ENCODE measurements around the gene ARG2. TPM values are rescaled to one million over a fixed set of nuclear protein-coding genes. Genes with fewer than 3 reads are reported as not detected.
A peak's percentile ranks its signal among the peaks of the same experiment; 100 is the strongest.

ARG2 gene
- total RNA-seq, 1 experiment from 2014 or later, result 1.1 TPM

- CTCF ChIA-PET, result interaction anchor here (0.6 to 1.7 kb wide), 3 partner anchors 31 to 58 kb away, joined by 3 to 11 read pairs (median 9); no protein-coding TSS in a partner anchor
- H3K27ac ChIP-seq (ENCODE audit: low read length), result peak overlapping the region; percentile 80
- H3K9me2 ChIP-seq (replicated peaks; ENCODE audit: low read length), result no peaks in the 10 kb centered on the region
- H3K4me2 ChIP-seq (ENCODE audit: low read length), result peak overlapping the region; percentile 96
- BruUV-seq (replicated peaks), result TSS peak; percentile 49
- H3F3A ChIP-seq (ENCODE audit: low read length, unreplicated experiment), result no peaks in the 10 kb centered on the region
- POLR2A ChIA-PET (ENCODE audit: unreplicated experiment), result interaction anchor here (0.6 to 1.1 kb wide), 5 partner anchors 22 to 1760 kb away, joined by 3 to 8 read pairs (median 4); partner anchors contain the start of gene RDH11
- intact Hi-C loops (cut with micrococcal nuclease), result no loop called here
- H3K4me3 ChIP-seq (ENCODE audit: low read length), result peak overlapping the region; percentile 84
- H3K9me3 ChIP-seq (ENCODE audit: low read length), result no peaks in the 10 kb centered on the region
- no peaks in the 10 kb centered on the region for H3K27me3 ChIP-seq (ENCODE audit: low read length)
- H2AFZ ChIP-seq (ENCODE audit: low read length), result peak overlapping the region; percentile 82; the same call in 1 of the 2 replicates
- DNase-seq (peak; percentile 72), ATAC-seq (peak; percentile 30)
- no peak for TF ChIP-seq CTCF (conservative IDR thresholded peaks at IDR 0.05; ENCODE audit: low read depth, low read length)
- H3K36me3 ChIP-seq (ENCODE audit: low read depth, low read length), result peaks cover 14% of the 10 kb centered on the region
- H4K20me1 ChIP-seq (ENCODE audit: low read length), result peaks cover 19% of the 10 kb centered on the region
- H3K79me2 ChIP-seq (ENCODE audit: low read length), result peaks cover 59% of the 10 kb centered on the region
- peak overlapping the region; percentile 97 for H3K9ac ChIP-seq (ENCODE audit: low read length)
- H3K4me1 ChIP-seq (ENCODE audit: insufficient read depth, low read length), result peaks cover 18% of the 10 kb centered on the region
Observed at GRCh38 chr14:67673451-67673850, 53.7 kb downstream of the ARG2 start.

GRCh38 chr14:67674139-67674479 lies 54.4 kb downstream of the ARG2 start:
- peak overlapping the region; percentile 82 for H2AFZ ChIP-seq (ENCODE audit: low read length)
- no peaks in the 10 kb centered on the region for H3K9me2 ChIP-seq (replicated peaks; ENCODE audit: low read length)
- peaks cover 18% of the 10 kb centered on the region for H3K4me1 ChIP-seq (ENCODE audit: insufficient read depth, low read length)
- peak overlapping the region; percentile 84 for H3K4me3 ChIP-seq (ENCODE audit: low read length)
- no TSS peak for BruUV-seq (replicated peaks)
- no peaks in the 10 kb centered on the region for H3K27me3 ChIP-seq (ENCODE audit: low read length)
- H3K4me2 ChIP-seq (ENCODE audit: low read length), result peak overlapping the region; percentile 96
- TF ChIP-seq EZH2phosphoT487 (IDR thresholded peaks at IDR 0.05; ENCODE audit: borderline replicate concordance, low read length) (no peak), CTCF (conservative IDR thresholded peaks at IDR 0.05; ENCODE audit: low read depth, low read length) (peak; percentile 15; the same call in 1 of the 2 replicates), EZH2 (IDR thresholded peaks at IDR 0.05; ENCODE audit: low read length, unreplicated experiment) (no peak)
- DNase-seq (peak; percentile 74), ATAC-seq (peak; percentile 84)
- intact Hi-C loops (cut with micrococcal nuclease), result loop anchor here (1.0 kb wide), 2 partner anchors 21 to 30 kb away; partner anchors contain the start of gene RDH11
- H4K20me1 ChIP-seq (ENCODE audit: low read length), result peaks cover 19% of the 10 kb centered on the region
- no peaks in the 10 kb centered on the region for H3K9me3 ChIP-seq (ENCODE audit: low read length)
- H3K27ac ChIP-seq (ENCODE audit: low read length), result peak overlapping the region; percentile 80
- H3K9ac ChIP-seq (ENCODE audit: low read length), result peak overlapping the region; percentile 97
- ChIA-PET POLR2A (ENCODE audit: unreplicated experiment) (interaction anchor here (0.6 to 1.1 kb wide), 4 partner anchors 21 to 1759 kb away, joined by 3 to 8 read pairs (median 4); partner anchors contain the start of gene RDH11), CTCF (interaction anchor here (1.7 kb wide), 2 partner anchors 30 to 55 kb away, joined by 9 to 11 read pairs; no protein-coding TSS in a partner anchor)
- H3K36me3 ChIP-seq (ENCODE audit: low read depth, low read length), result peaks cover 21% of the 10 kb centered on the region
- H3K79me2 ChIP-seq (ENCODE audit: low read length), result peaks cover 58% of the 10 kb centered on the region
- H3F3A ChIP-seq (ENCODE audit: low read length, unreplicated experiment), result no peaks in the 10 kb centered on the region

- ChIA-PET CTCF (interaction anchor here (1.7 to 3.0 kb wide), 2 partner anchors 30 to 56 kb away, joined by 9 to 13 read pairs; no protein-coding TSS in a partner anchor), POLR2A (ENCODE audit: unreplicated experiment) (no interaction called here)
- no TSS peak for BruUV-seq (replicated peaks)
- Histone ChIP-seq H3K4me2 (ENCODE audit: low read length) (peak within 1 kb of the TSS; percentile 96), H2AFZ (ENCODE audit: low read length) (peak within 1 kb of the TSS; percentile 82), H3K27me3 (ENCODE audit: low read length) (no peaks in the 10 kb centered on the region), H3K79me2 (ENCODE audit: low read length) (peaks cover 54% of the 10 kb centered on the region), H3K9ac (ENCODE audit: low read length) (peak within 1 kb of the TSS; percentile 97), H3K9me3 (ENCODE audit: low read length) (no peaks in the 10 kb centered on the region), H3K4me1 (ENCODE audit: insufficient read depth, low read length) (peaks cover 19% of the 10 kb centered on the region), H4K20me1 (ENCODE audit: low read length) (peaks cover 19% of the 10 kb centered on the region), H3K27ac (ENCODE audit: low read length) (peak within 1 kb of the TSS; percentile 80), H3F3A (ENCODE audit: low read length, unreplicated experiment) (no peaks in the 10 kb centered on the region), H3K4me3 (ENCODE audit: low read length) (peak within 1 kb of the TSS; percentile 84), H3K36me3 (ENCODE audit: low read depth, low read length) (peaks cover 22% of the 10 kb centered on the region), H3K9me2 (replicated peaks; ENCODE audit: low read length) (no peaks in the 10 kb centered on the region)
- peak; percentile 81 for ATAC-seq
- TF ChIP-seq EZH2 (IDR thresholded peaks at IDR 0.05; ENCODE audit: low read length, unreplicated experiment) (no peak), CTCF (conservative IDR thresholded peaks at IDR 0.05; ENCODE audit: low read depth, low read length) (peak; percentile 30; the same call in 1 of the 2 replicates), EZH2phosphoT487 (IDR thresholded peaks at IDR 0.05; ENCODE audit: borderline replicate concordance, low read length) (no peak)
- intact Hi-C loops (cut with micrococcal nuclease), result loop anchor here (1.0 kb wide), 2 partner anchors 21 to 30 kb away; partner anchors contain the start of gene RDH11
- peak; percentile 83 for DNase-seq
Observed at GRCh38 chr14:67674480-67675218, 54.9 kb downstream of the ARG2 start, which contains the start of gene VTI1B. Gene VTI1B (minus strand): TSS chr14:67674632. CDS start chr14:67674489, 143 bp downstream.
